SK-N-MC (cell line): ENCODE measurements around the gene VARS2.

Experiments used
- EZH2 ChIP-seq: fragments of 200-600 bp; sonication (generic); IDR thresholded peaks from one replicate; pipeline ENCODE4 v1.6.1; 2017; ENCODE audit warnings: antibody characterized with exemption
- POLR2AphosphoS5 ChIP-seq: IDR thresholded peaks from 2 replicates; pipeline ENCODE4 v1.6.1; 2012; ENCODE audit warnings: mild to moderate bottlenecking, low read depth, low read length, borderline replicate concordance

DNA sequence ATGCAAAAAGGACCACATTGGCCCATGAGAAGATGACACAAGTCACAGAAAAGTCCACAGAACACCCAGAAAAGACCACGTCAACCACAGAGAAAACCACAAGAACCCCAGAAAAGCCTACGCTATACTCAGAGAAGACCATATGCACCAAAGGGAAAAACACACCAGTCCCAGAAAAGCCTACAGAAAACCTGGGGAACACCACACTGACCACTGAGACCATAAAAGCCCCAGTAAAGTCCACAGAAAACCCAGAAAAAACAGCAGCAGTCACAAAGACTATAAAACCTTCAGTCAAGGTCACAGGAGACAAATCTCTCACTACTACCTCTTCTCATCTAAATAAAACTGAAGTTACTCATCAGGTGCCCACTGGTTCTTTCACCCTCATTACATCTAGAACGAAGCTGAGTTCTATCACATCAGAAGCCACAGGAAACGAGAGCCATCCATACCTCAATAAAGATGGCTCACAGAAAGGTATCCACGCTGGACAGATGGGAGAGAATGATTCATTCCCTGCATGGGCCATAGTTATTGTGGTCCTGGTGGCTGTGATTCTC is 38.0 kb downstream of the VARS2 start:
- TF ChIP-seq POLR2AphosphoS5 (no peak), EZH2 (no peak)
